CD4-positive, alpha-beta memory T cell (primary cell): ENCODE results near the gene ADAM17. TPM values are rescaled to one million over a fixed set of nuclear protein-coding genes. Genes with fewer than 3 reads are reported as not detected.
"Not testable (repeated sequence)": the region's sequence is repeated elsewhere in the genome, so short reads cannot be mapped to it uniquely, and the experiment has no call there.

ENCODE experiments used
- CTCF ChIA-PET: fragments of 350-600 bp; sonication (Branson Sonifier 250); formaldehyde crosslinking; loops from one replicate; lab custom pipeline; 2021; ENCODE audit warnings: inconsistent platforms; ENCODE audit not compliant: partially characterized antibody; lab: Charles Lee
- POLR2A ChIA-PET: fragments of 350-600 bp; sonication (Branson Sonifier 250); formaldehyde crosslinking; loops from one replicate; lab custom pipeline; 2021; ENCODE audit not compliant: partially characterized antibody; lab: Charles Lee
- DNase-seq, 5 donors: peaks; one replicate each; pipeline versions ENCODE4 v3.0.0 to v3.0.0-alpha.2; 2020 to 2022; ENCODE audit warnings: mixed read lengths in 1 of 5
- H3K27ac ChIP-seq: one replicate; pipeline ENCODE4 v1.7.0; 2013; ENCODE audit warnings: low read depth, low read length
- H3K27me3 ChIP-seq: 2 replicates; pipeline ENCODE4 v1.7.0; 2013; ENCODE audit warnings: mild to moderate bottlenecking, low read length, moderate library complexity; ENCODE audit not compliant: insufficient read depth
- H3K36me3 ChIP-seq: 2 replicates; pipeline ENCODE4 v1.7.0; 2013; ENCODE audit warnings: mild to moderate bottlenecking, low read length, moderate library complexity; ENCODE audit not compliant: insufficient read depth
- H3K4me1 ChIP-seq: 2 replicates; pipeline ENCODE4 v1.7.0; 2013; ENCODE audit warnings: mild to moderate bottlenecking, low read length, moderate library complexity; ENCODE audit not compliant: insufficient read depth
- H3K4me3 ChIP-seq, 2 donors: one replicate each; pipeline ENCODE4 v1.7.0; 2013; ENCODE audit warnings: low read length in 2 of 2, mild to moderate bottlenecking in 1 of 2
- H3K9me3 ChIP-seq, 2 donors: one replicate each; pipeline ENCODE4 v1.7.0; 2013; ENCODE audit warnings: low read length in 2 of 2, control low read depth in 1 of 2; ENCODE audit not compliant: control insufficient read depth in 1 of 2
- H3K27ac Mint-ChIP-seq, 7 donors: one replicate each; pipeline ENCODE4 v1.8.0; 2020 to 2021; ENCODE audit warnings: mixed read lengths in 7 of 7, mild to moderate bottlenecking in 6 of 7, inconsistent platforms in 3 of 7, moderate library complexity in 3 of 7
- H3K27me3 Mint-ChIP-seq, 2 donors: one replicate each; pipeline ENCODE4 v1.8.0; 2020 to 2021; ENCODE audit warnings: mixed read lengths in 2 of 2
- H3K36me3 Mint-ChIP-seq, 2 donors: one replicate each; pipeline ENCODE4 v1.8.0; 2020 to 2021; ENCODE audit warnings: mixed read lengths in 2 of 2, inconsistent platforms in 1 of 2, mild to moderate bottlenecking in 1 of 2
- H3K4me1 Mint-ChIP-seq, 4 donors: one replicate each; pipeline ENCODE4 v1.8.0; 2020 to 2021; ENCODE audit warnings: mixed read lengths in 4 of 4, mild to moderate bottlenecking in 1 of 4
- H3K4me3 Mint-ChIP-seq, 8 donors: one replicate each; pipeline ENCODE4 v1.8.0; 2020 to 2021; ENCODE audit warnings: mixed read lengths in 8 of 8, mild to moderate bottlenecking in 7 of 8, moderate library complexity in 6 of 8, inconsistent platforms in 3 of 8
- H3K9me3 Mint-ChIP-seq, 8 donors: one replicate each; pipeline ENCODE4 v1.8.0; 2020 to 2021; ENCODE audit warnings: mixed read lengths in 8 of 8, mild to moderate bottlenecking in 5 of 8, inconsistent platforms in 3 of 8, moderate library complexity in 1 of 8
- intact Hi-C: fragments of 100-400 bp; cut with micrococcal nuclease; formaldehyde crosslinking; loops from one replicate; pipeline ENCODE4 v1.15.1; 2023
- polyA plus RNA-seq, 2 donors: library from polyadenylated mRNA; unstranded; fragments of 300-500 nt; fragmentation: Illumina TruSeq; gene quantifications; one replicate each; pipeline ENCODE4 v1.2.3, GENCODE V29; 2021
- total RNA-seq, 2 experiments: library from RNA; stranded (reverse); gene quantifications; one replicate each; pipeline ENCODE4 v1.2.3, GENCODE V29; 2021

ADAM17 gene
- total and polyA plus RNA-seq, 4 experiments from 2014 or later, result 8.1 to 35.6 (median 23.2) TPM

- no peaks in the 10 kb centered on the region for H3K9me3 ChIP-seq
- H3K4me1 ChIP-seq, result peaks cover 80% of the 10 kb centered on the region
- ChIA-PET CTCF (no interaction called here), POLR2A (no interaction called here)
- H3K4me3 ChIP-seq, result no peak overlapping the region
- Mint-ChIP-seq H3K27ac (peak overlapping the region; percentile 43 to 93 (median 70)), H3K36me3 (peaks cover 0 to 21% of the 10 kb centered on the region in 2 donors), H3K4me3 (peak overlapping the region; percentile 19 to 75 (median 50)), H3K27me3 (no peaks in the 10 kb centered on the region), H3K4me1 (peaks cover 39 to 76% (median 60%) of the 10 kb centered on the region in 4 donors), H3K9me3 (no peaks in the 10 kb centered on the region)
- DNase-seq, result peak in 1 of 5 donors; percentile 6
- no peaks in the 10 kb centered on the region for H3K27me3 ChIP-seq
- intact Hi-C loops, result no loop called here
- H3K36me3 ChIP-seq, result no peaks in the 10 kb centered on the region
- peak overlapping the region; percentile 33 for H3K27ac ChIP-seq
These were observed 3.1 kb downstream of the ADAM17 start for GRCh38 chr2:9552219-9553178.

- peaks cover 0 to 16% of the 10 kb centered on the region in 2 donors for H3K36me3 Mint-ChIP-seq
- H3K9me3 Mint-ChIP-seq, DNase-seq, H3K27me3 ChIP-seq, H3K36me3 ChIP-seq, H3K4me3 ChIP-seq, H3K27ac ChIP-seq, H3K9me3 ChIP-seq, POLR2A ChIA-PET, intact Hi-C loops, H3K27me3 Mint-ChIP-seq: not testable (repeated sequence)
- H3K4me1 ChIP-seq, result peaks cover 84% of the 10 kb centered on the region
- peak overlapping the region in 3 of 8 donors; percentile 3 to 61 (median 29) for H3K4me3 Mint-ChIP-seq
- peak overlapping the region in 4 of 7 donors; percentile 33 to 87 (median 64) for H3K27ac Mint-ChIP-seq
- peaks cover 43 to 79% (median 64%) of the 10 kb centered on the region in 4 donors for H3K4me1 Mint-ChIP-seq
- CTCF ChIA-PET, result interaction anchor here (0.7 to 1.1 kb wide), 2 partner anchors 194 to 220 kb away, joined by 3 read pairs; no protein-coding TSS in a partner anchor
These were observed 4.7 kb downstream of the ADAM17 start for GRCh38 chr2:9550859-9551391.

GRCh38 chr2:9549420-9549819 lies 6.2 kb downstream of the ADAM17 start:
- H3K27ac Mint-ChIP-seq, result no peak overlapping the region
- H3K9me3 Mint-ChIP-seq, result no peaks in the 10 kb centered on the region
- H3K36me3 Mint-ChIP-seq, result peaks cover 0 to 5% of the 10 kb centered on the region in 2 donors
- H3K27me3 ChIP-seq, result no peaks in the 10 kb centered on the region
- H3K4me1 Mint-ChIP-seq, result peaks cover 45 to 83% (median 64%) of the 10 kb centered on the region in 4 donors
- H3K9me3 ChIP-seq, result no peaks in the 10 kb centered on the region
- no peak overlapping the region for H3K27ac ChIP-seq
- POLR2A ChIA-PET, result no interaction called here
- H3K27me3 Mint-ChIP-seq, result no peaks in the 10 kb centered on the region
- DNase-seq, result no peak
- intact Hi-C loops, result no loop called here
- no peak overlapping the region for H3K4me3 ChIP-seq
- peak overlapping the region in 1 of 8 donors; percentile 11 for H3K4me3 Mint-ChIP-seq
- CTCF ChIA-PET, result interaction anchor here (1.1 kb wide), 1 partner anchor 187 kb away, joined by 3 read pairs; no protein-coding TSS in a partner anchor
- peaks cover 93% of the 10 kb centered on the region for H3K4me1 ChIP-seq
- H3K36me3 ChIP-seq, result no peaks in the 10 kb centered on the region

DNA sequence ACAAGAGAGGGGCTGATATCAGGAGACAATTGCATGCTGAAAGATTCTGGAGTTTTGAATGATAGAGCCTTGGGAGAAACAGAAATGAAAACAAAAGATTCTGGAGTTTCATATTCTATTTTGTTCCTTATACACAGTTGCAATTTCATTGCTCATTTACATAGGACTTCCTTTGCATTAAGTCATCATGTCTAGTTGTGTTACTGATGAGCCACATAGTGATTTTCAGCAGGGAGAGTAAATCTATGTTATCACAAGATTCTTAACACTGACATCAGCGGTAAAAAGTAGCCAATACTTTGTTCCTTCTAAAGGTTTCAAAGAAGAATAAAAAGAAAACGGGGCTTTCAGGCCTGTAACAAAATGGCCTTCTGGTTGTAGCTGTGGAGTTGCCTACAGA lies 7.1 kb downstream of the ADAM17 start:
- Histone ChIP-seq H3K4me1 (peaks cover 93% of the 10 kb centered on the region), H3K4me3 (no peak overlapping the region)

DNA sequence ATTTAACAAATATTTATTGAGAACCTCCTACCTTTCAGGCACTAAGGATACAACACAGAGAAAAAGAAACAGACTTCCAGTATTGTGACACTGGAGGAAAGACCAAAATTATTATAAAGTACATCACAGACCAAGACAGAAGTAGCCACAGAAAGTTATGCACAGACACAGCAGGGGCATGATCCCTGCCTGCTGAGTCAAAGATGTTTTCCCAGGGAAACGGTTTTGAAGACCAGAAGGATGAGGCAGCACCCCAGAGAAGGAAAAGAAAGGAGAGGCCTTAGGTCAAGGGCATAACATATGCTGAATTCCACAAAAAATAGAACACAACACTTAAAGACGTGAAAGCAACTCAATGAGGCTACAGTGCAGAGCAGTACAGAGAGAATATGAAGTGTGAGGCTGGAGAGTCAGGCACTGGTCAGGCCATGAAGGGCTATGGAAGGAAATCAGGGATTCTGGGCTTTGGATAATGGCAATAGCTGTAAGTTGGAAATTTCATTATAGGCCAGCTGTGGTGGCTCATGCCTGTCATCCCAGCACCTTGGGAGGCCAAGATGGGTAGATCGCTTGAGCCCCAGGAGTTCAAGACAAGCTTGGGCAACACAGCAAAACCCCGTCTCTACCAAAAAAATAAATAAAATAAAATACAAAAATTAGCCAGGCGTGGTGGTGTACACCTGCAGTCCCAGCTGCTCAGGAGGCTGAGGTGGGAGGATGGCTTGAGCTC lies 8.2 kb downstream of the ADAM17 start:
- ChIA-PET POLR2A (interaction anchor here (1.0 kb wide), 1 partner anchor 9 kb away, joined by 3 read pairs; no protein-coding TSS in a partner anchor), CTCF (interaction anchor here (1.0 kb wide), 1 partner anchor 9 kb away, joined by 4 read pairs; no protein-coding TSS in a partner anchor)
- Mint-ChIP-seq H3K36me3 (peaks cover 4 to 12% of the 10 kb centered on the region in 2 donors), H3K9me3 (no peaks in the 10 kb centered on the region), H3K27me3 (no peaks in the 10 kb centered on the region), H3K27ac (peak overlapping the region; percentile 22 to 89 (median 75)), H3K4me3 (peak overlapping the region in 5 of 8 donors; percentile 3 to 60 (median 54)), H3K4me1 (peaks cover 46 to 79% (median 65%) of the 10 kb centered on the region in 4 donors)
- peaks cover 87% of the 10 kb centered on the region for H3K4me1 ChIP-seq
- no peak overlapping the region for H3K27ac ChIP-seq
- no peaks in the 10 kb centered on the region for H3K9me3 ChIP-seq
- intact Hi-C loops, result no loop called here
- H3K27me3 ChIP-seq, result no peaks in the 10 kb centered on the region
- DNase-seq, result no peak
- H3K4me3 ChIP-seq, result no peak overlapping the region
- no peaks in the 10 kb centered on the region for H3K36me3 ChIP-seq

More for the DNA sequence above, 7.1 kb downstream of the ADAM17 start:
- Mint-ChIP-seq H3K36me3 (peaks cover 2 to 6% of the 10 kb centered on the region in 2 donors), H3K9me3 (no peaks in the 10 kb centered on the region), H3K27ac (peak overlapping the region; percentile 30 to 89 (median 70)), H3K4me3 (peak overlapping the region in 7 of 8 donors; percentile 43 to 84 (median 61)), H3K4me1 (peaks cover 46 to 83% (median 67%) of the 10 kb centered on the region in 4 donors), H3K27me3 (no peaks in the 10 kb centered on the region)
- Histone ChIP-seq H3K27ac (peak overlapping the region; percentile 1), H3K9me3 (no peaks in the 10 kb centered on the region), H3K27me3 (no peaks in the 10 kb centered on the region), H3K36me3 (no peaks in the 10 kb centered on the region)
- CTCF ChIA-PET, result interaction anchor here (1.1 kb wide), 1 partner anchor 188 kb away, joined by 3 read pairs; no protein-coding TSS in a partner anchor
- POLR2A ChIA-PET, result no interaction called here
- intact Hi-C loops, result no loop called here
- DNase-seq, result peak in 1 of 5 donors; percentile 14

GRCh38 chr2:9545502-9545901 lies 10.1 kb downstream of the ADAM17 start:
- H3K9me3 ChIP-seq, result no peaks in the 10 kb centered on the region
- H3K4me3 ChIP-seq, result no peak overlapping the region
- no peak overlapping the region for H3K27ac Mint-ChIP-seq
- ChIA-PET POLR2A (no interaction called here), CTCF (interaction anchor here (0.8 kb wide), 1 partner anchor 224 kb away, joined by 3 read pairs; no protein-coding TSS in a partner anchor)
- H3K4me1 ChIP-seq, result peaks cover 69% of the 10 kb centered on the region
- no peaks in the 10 kb centered on the region for H3K36me3 ChIP-seq
- no peaks in the 10 kb centered on the region for H3K9me3 Mint-ChIP-seq
- DNase-seq, result no peak
- no peaks in the 10 kb centered on the region for H3K27me3 ChIP-seq
- no peak overlapping the region for H3K27ac ChIP-seq
- peaks cover 41 to 67% (median 55%) of the 10 kb centered on the region in 4 donors for H3K4me1 Mint-ChIP-seq
- intact Hi-C loops, result no loop called here
- peaks cover 7 to 20% of the 10 kb centered on the region in 2 donors for H3K36me3 Mint-ChIP-seq
- no peaks in the 10 kb centered on the region for H3K27me3 Mint-ChIP-seq
- no peak overlapping the region for H3K4me3 Mint-ChIP-seq
